GM18951 (cell line): Measurements from ENCODE around the gene DSC3.

ENCODE experiments used
- POLR2A ChIP-seq: IDR thresholded peaks from 4 replicates; pipeline ENCODE4 v1.6.1; 2011; ENCODE audit warnings: mild to moderate bottlenecking; ENCODE audit not compliant: insufficient read length, insufficient read depth; ENCODE audit errors: extremely low read depth
- in situ Hi-C: fragments of 300-500 bp; cut with MboI; formaldehyde crosslinking; loops from one replicate; pipeline ENCODE4 v1.12.0; 2022; ENCODE audit warnings: low sequenced_read_pairs, mixed read lengths, inconsistent platforms; ENCODE audit not compliant: unreplicated experiment

Gene DSC3

DNA sequence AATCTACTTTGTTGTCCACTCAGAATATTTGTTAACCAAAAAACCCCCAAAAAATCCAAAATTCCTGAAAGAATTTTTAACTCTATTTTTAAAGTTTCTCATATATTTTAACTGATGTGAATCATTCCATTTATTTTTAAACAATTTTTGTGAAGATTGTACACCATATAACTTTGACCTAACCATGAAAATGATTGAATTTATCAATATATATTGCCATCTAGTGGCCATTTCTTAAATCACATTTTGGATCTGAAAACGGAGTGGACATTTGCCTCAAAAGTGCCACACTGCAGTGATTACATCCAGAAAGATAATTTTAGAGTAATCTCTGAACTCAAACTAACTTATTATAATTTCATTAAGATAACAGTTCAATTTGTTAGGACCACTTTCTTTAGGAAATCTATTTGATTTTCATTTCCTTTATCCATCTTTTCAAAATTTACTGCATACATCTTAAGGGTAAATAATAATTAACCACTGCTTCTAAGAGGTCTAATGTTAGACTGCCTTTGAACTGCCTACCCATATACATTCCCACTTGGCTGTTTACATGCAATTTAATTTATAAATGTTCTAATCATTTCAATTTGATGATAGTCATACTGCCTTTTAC, 71.1 kb downstream of the DSC3 start:
- in situ Hi-C loops: no loop called here
- TF ChIP-seq POLR2A: no peak

DNA sequence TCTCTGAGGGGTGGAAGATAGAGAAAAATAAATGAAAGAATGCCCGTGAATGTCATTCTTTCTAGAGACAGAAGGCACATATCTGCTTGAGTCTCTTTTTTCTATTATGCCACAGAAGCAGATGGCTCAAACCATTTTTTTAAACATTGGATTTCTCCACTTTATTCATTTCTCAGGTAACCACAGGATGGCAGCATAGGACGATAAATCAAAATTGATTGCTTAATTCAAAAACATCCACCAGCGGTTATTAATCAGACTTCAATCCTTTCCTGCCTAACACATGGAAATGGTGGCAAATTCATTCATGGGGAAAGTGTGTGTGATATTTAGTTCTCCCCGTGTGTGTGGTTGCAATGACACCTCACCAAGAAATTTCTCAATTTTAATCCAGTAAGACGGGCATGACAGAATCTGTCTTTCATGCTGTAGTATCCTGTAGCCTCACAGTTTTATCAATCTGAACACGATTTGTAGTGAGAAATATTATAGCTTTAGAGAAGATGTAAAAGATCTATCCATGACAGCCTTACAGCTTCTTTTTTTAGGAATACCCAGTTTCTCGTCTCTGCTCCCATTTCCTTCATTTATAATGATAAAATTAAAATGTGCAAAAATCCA, 72.2 kb downstream of the DSC3 start:
- in situ Hi-C loops: no loop called here

DNA sequence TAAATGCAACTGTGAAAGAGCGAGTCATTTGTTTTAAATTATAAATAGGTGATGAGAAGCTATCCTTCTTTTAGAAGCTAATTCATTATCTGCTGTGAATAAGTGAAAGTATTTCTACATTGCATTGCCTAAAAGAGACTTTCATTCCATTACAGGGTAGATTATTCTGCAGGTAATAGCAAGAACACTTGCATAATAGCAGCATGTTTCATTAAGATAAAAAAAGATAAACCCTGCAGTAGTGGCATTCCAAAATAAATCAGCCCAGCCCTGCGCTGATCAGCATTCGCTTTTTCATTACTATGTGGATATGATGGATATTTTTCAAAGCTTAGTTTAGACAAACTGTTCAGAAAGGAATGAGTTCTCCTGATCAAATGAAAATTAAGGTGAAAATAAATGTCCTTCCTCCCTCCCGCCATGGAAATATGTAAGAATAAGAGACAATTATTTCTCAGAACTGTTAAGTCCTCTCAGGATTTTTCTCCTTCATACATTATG, 72.8 kb downstream of the DSC3 start:
- in situ Hi-C loops: no loop called here
- no peak for TF ChIP-seq POLR2A

More for the DNA sequence above, 72.2 kb downstream of the DSC3 start:
- TF ChIP-seq POLR2A: no peak

DNA sequence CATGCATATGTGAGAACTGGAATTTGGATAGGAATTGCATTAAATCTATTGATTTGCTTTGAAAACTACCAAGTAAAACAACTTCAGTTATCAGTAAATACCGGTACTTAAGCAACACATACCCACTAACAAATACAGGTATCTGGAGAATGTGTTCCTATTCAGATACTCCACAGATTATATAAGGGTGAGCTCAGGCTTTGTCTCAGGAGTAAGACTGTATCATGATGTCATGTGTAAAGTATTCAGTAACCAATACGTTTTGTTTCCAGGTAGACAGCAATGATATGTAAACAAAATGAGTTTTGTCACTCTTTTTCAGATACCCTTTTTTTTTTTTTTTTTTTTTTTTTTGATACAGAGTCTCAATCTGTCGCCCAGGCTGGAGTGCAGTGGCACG, 74.8 kb downstream of the DSC3 start:
- no peak for TF ChIP-seq POLR2A
- in situ Hi-C loops: no loop called here

DNA sequence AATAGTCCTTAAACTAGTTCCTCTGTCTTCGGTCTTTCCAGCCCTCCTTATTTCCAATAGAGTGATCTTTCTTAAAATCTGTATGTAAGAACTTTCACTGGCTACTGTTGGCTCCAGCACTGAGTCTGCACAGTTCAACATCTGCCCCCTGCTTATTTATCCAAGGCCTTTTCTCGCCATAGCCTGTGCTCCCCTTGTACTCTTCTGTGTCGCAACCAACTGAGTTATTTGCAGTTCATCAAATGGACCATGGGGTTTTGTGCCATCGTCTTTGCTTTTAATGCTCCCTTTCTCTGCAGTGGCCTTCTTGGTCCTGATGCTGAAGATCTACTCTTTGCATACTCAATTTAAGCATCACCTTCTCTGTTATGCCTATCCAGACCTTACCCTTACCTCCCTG, 77.3 kb downstream of the DSC3 start:
- in situ Hi-C loops: no loop called here
- TF ChIP-seq POLR2A: no peak

DNA sequence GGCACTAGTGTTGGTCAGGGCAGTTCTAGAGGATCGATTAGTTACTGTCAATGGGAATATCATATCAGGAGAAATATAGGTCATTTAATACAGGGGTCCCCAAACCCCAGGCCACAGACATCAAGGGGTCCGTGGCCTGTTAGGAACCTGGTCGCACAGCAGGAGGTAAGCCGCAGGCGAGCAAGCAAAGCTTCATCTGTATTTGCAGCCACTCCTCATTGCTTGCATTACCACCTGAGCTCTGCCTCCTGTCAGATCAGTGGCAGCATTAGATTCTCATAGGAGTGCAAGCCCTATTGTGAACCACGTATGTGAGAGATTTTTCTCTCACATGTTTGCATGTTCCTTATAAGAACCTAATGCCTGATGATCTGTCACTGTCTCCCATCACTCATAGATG, 81.9 kb downstream of the DSC3 start:
- TF ChIP-seq POLR2A: no peak
- in situ Hi-C loops: no loop called here

DNA sequence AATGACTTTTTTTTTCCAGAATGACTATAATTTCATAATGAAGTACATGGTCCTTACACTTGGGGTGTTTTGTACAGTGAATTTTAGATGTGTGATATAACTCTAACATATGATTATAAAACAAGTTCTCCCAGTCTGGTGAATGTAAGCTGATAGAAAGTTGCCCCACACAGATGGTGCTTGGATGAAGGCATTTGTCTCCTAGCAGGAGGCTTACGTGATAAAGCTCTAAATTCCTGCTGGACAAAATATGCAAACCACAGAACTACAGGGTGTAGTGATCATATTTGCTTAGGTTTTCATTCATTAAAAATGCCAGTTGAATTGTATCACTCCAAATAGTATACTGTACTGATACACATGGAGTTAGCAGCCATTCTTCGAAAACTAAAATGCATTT, 85.5 kb downstream of the DSC3 start:
- TF ChIP-seq POLR2A: no peak
- in situ Hi-C loops: no loop called here

DNA sequence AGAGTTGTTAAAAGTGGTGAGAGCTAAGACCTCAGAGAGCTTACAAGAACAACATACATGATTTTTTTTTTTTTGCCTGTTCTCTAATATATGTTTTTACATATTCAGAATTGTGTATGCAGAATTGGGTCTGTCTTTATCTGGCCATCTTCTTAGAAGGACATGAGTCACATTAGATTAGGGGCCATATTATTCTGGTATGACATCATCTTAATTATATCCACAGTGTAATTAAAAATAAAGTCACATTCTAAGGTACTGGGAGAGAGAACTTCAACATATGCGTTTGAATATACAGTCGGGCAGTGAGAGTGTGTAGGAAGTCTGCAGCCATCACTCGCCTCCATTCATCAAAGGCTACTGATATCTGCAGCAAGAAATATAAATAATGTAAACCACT, 88.3 kb downstream of the DSC3 start:
- no peak for TF ChIP-seq POLR2A
- in situ Hi-C loops: no loop called here

DNA sequence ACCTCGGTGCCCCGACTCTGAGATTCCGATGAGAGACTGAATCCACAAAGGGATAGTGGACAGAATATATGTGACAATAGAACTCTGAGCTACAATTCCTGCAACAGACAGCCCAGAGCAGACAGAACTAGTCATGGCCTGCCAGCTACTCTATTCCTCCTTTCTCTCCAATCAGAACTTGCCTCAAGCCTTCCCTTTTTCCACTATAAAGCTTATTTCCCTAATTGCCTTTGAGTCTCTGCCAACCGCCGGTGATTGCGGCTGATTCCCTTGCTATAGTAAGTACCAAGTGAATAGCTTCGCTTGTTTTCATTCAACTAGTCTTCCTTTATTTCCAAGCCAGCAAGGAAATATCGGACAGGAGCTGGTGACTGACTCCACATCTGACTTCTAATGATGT, 96.8 kb downstream of the DSC3 start:
- TF ChIP-seq POLR2A: no peak
- in situ Hi-C loops: no loop called here

DNA sequence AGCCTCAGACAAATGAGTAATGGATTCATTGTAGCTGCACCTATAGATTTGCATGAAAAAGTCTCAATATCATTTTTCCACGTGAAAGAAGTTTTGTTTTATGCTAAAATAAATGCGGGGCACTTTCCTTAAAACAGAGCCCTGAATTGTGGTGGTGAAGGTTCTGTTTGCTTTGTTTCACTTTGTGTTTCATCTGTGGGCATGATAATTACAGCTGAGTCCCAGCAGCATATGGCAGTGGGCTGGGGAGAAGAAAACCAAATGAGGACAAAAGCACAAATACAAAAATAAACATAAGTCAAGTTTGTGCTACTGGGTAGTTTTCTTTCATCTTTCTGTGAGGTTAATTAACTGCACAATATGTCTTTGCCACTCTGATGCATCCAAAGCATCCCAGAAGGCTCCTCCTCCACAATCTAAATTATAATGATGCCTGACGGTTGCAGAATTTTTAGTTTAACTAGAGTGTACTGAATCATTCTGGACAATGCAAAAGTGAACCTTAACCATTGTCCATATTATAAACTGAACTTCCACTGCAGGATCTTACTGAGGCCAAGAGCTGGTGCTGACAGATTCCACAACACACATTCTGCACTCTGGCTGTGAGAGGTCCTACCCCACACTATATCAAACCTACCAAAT, 97.6 kb downstream of the DSC3 start:
- in situ Hi-C loops: no loop called here
- TF ChIP-seq POLR2A: no peak

DNA sequence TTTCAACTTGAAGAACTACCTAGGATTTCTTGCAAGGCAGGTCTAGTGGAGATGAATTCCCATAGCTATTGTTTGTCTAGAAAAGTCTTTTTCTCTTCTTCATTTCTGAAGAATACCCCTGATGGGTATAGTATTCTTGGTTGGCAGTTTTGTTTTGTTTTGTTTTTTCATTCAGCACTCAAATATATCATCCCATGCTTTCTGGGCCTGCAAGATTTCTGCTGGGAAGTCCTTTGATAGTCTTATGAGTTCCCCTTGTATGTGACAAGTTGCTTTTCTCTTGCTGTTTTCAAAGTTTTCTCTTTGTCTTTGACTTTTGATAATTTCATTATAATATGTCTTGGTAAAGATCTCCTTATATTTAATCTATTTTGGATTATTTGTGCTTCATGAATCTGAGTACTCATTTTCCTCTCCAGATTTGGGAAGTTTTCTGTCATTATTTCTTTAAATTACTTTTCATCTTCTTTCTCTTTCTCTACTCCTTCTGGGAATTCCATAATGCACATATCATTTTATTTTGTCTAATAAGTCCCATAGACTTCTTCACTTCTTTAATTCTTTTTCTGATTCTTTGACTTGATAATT, 101.5 kb downstream of the DSC3 start:
- in situ Hi-C loops: no loop called here
- no peak for TF ChIP-seq POLR2A
